Liver (tissue), 9 donors: Measurements from ENCODE around the gene ABHD17A. TPM values are rescaled to one million over a fixed set of nuclear protein-coding genes. Genes with fewer than 3 reads are reported as not detected.

Source experiments
- DNase-seq: peaks from one replicate; pipeline ENCODE4 v3.0.0-alpha.2; 2017; ENCODE audit warnings: low spot score
- H3K27ac ChIP-seq, 2 donors: one replicate each; pipeline ENCODE4 v1.7.0; 2013; ENCODE audit warnings: inconsistent platforms in 2 of 2, low read length in 2 of 2, control low read depth in 1 of 2, low read depth in 1 of 2, mild to moderate bottlenecking in 1 of 2
- H3K27me3 ChIP-seq, 4 donors: one replicate each; pipeline versions ENCODE4 v1.6.1 to v1.7.0; 2013; ENCODE audit warnings: low read length in 3 of 4, inconsistent platforms in 1 of 4, mild to moderate bottlenecking in 1 of 4, moderate library complexity in 1 of 4; ENCODE audit not compliant: control insufficient read depth in 4 of 4, insufficient read depth in 4 of 4
- H3K36me3 ChIP-seq, 4 donors: one replicate each; pipeline versions ENCODE4 v1.6.1 to v1.7.0; 2013; ENCODE audit warnings: low read length in 3 of 4, mild to moderate bottlenecking in 3 of 4, low read depth in 1 of 4, moderate library complexity in 1 of 4; ENCODE audit not compliant: control insufficient read depth in 4 of 4, insufficient read depth in 3 of 4
- H3K4me1 ChIP-seq, 4 donors: one replicate each; pipeline versions ENCODE4 v1.6.1 to v1.7.0; 2013; ENCODE audit warnings: low read length in 3 of 4, mild to moderate bottlenecking in 3 of 4, moderate library complexity in 1 of 4; ENCODE audit not compliant: control insufficient read depth in 4 of 4, insufficient read depth in 4 of 4
- H3K4me3 ChIP-seq, 3 donors: one replicate each; pipeline versions ENCODE4 v1.6.1 to v1.7.0; 2013; ENCODE audit warnings: low read length in 3 of 3, control low read depth in 1 of 3, low read depth in 1 of 3, mild to moderate bottlenecking in 1 of 3
- H3K9ac ChIP-seq, 2 donors: one replicate each; pipeline ENCODE4 v1.7.0; 2013; ENCODE audit warnings: low read length in 2 of 2, mild to moderate bottlenecking in 2 of 2, moderate library complexity in 2 of 2, control low read depth in 1 of 2, low read depth in 1 of 2
- H3K9me3 ChIP-seq, 4 donors: one replicate each; pipeline versions ENCODE4 v1.6.1 to v1.7.0; 2013; ENCODE audit warnings: low read length in 3 of 4; ENCODE audit not compliant: control insufficient read depth in 4 of 4
- EGR1 ChIP-seq, 2 donors: IDR thresholded peaks; 2 replicates each; pipeline ENCODE4 v1.6.1; 2016 to 2018; ENCODE audit warnings: antibody characterized with exemption in 2 of 2, low read depth in 2 of 2
- FOXA1 ChIP-seq: IDR thresholded peaks from 2 replicates; pipeline ENCODE4 v1.6.1; 2016; ENCODE audit warnings: antibody characterized with exemption
- HNF4A ChIP-seq, 2 donors: conservative IDR thresholded peaks; 2 replicates each; pipeline ENCODE4 v1.6.1; 2016; ENCODE audit warnings: antibody characterized with exemption in 2 of 2, mild to moderate bottlenecking in 2 of 2
- HNF4G ChIP-seq: IDR thresholded peaks from 2 replicates; pipeline ENCODE4 v1.6.1; 2016; ENCODE audit warnings: antibody characterized with exemption
- JUND ChIP-seq, 2 donors: IDR thresholded peaks; 2 replicates each; pipeline ENCODE4 v1.6.1; 2016; ENCODE audit warnings: antibody characterized with exemption in 2 of 2
- RAD21 ChIP-seq, 2 donors: IDR thresholded peaks; 2 replicates each; pipeline ENCODE4 v1.6.1; 2016; ENCODE audit warnings: antibody characterized with exemption in 2 of 2, mild to moderate bottlenecking in 2 of 2
- RXRA ChIP-seq, 2 donors: IDR thresholded peaks; 2 replicates each; pipeline ENCODE4 v1.6.1; 2017 to 2018; ENCODE audit warnings: antibody characterized with exemption in 2 of 2, mild to moderate bottlenecking in 1 of 2
- SP1 ChIP-seq: IDR thresholded peaks from 2 replicates; pipeline ENCODE4 v1.6.1; 2018; ENCODE audit warnings: antibody characterized with exemption, mild to moderate bottlenecking
- TAF1 ChIP-seq: conservative IDR thresholded peaks from 2 replicates; pipeline ENCODE4 v1.6.1; 2016; ENCODE audit warnings: antibody characterized with exemption, mild to moderate bottlenecking
- WGBS: extraction: QIAGEN DNeasy Blood & Tissue Kit; methylation state at CpG from one replicate; pipeline ENCODE4 v1.1.7; 2013; 5-methylcytosine and 5-hydroxymethylcytosine counted together
- polyA plus RNA-seq, 2 donors: library from polyadenylated mRNA; stranded (reverse) in 1 of 2; unstranded in 1 of 2; fragments of 200-250 nt in 1 of 2; fragments of >200 nt in 1 of 2; fragmentation: Nextera tagmentation in 1 of 2; extraction: Ambion mirVana in 1 of 2; gene quantifications; one replicate each; pipeline versions ENCODE4 v1.2.1 to v1.2.3, GENCODE V29; 2013 to 2015
- total RNA-seq, 2 donors: library from RNA; depleted of rRNA; stranded (reverse); fragments of >200 nt; gene quantifications; one replicate each; pipeline ENCODE4 v1.2.3, GENCODE V29; 2014
- TF ChIP-seq, protein P1 (sequence below): IDR thresholded peaks from 2 replicates; pipeline ENCODE4 v1.6.1; 2016; ENCODE audit warnings: antibody characterized with exemption
- donor health status: healthy.
- donor health status: healthy.
- donor health status: healthy.
- donor health status: healthy.
- donor health status: healthy.

Gene ABHD17A
- total and polyA plus RNA-seq, 4 donors, result 8.1 to 30.2 (median 27.0) TPM

DNA sequence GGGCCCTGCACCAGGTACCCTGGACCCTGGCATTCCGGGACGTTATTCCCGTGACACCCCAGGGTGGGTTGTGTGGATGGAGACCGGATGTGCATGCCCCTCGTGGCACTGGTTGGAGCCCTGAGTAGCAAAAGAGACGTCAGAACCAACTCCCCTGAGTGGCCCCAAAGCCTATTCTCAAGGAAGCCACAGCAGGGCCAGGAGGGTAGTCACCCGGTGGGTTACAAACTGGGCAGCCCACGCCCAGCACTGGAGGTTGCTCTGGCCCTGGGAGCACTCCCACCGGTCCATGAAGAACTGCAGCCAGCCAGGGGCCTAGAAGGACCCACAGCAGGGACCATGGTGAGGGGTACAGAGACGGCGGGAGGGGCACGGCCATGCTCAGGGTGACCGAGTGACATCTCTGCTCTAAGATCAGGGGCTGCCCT lies 29.5 kb downstream of the ABHD17A start:
- WGBS, result 60% methylated on average over 13 of the region's 13 CpGs
- no peak for TF ChIP-seq HNF4A (conservative IDR thresholded peaks at IDR 0.05)
- no peak for TF ChIP-seq FOXA1
- TF ChIP-seq, protein P1, sequence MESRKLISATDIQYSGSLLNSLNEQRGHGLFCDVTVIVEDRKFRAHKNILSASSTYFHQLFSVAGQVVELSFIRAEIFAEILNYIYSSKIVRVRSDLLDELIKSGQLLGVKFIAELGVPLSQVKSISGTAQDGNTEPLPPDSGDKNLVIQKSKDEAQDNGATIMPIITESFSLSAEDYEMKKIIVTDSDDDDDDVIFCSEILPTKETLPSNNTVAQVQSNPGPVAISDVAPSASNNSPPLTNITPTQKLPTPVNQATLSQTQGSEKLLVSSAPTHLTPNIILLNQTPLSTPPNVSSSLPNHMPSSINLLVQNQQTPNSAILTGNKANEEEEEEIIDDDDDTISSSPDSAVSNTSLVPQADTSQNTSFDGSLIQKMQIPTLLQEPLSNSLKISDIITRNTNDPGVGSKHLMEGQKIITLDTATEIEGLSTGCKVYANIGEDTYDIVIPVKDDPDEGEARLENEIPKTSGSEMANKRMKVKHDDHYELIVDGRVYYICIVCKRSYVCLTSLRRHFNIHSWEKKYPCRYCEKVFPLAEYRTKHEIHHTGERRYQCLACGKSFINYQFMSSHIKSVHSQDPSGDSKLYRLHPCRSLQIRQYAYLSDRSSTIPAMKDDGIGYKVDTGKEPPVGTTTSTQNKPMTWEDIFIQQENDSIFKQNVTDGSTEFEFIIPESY, result no peak
- TF ChIP-seq RXRA (IDR thresholded peaks at IDR 0.05), result no peak
- no peak for TF ChIP-seq SP1
- no peak for TF ChIP-seq JUND (IDR thresholded peaks at IDR 0.05)
- no peak for TF ChIP-seq EGR1 (IDR thresholded peaks at IDR 0.05; ENCODE audit: low read depth in 2 of 2)
- no peak for TF ChIP-seq RAD21 (IDR thresholded peaks at IDR 0.05)
- no peak for TF ChIP-seq HNF4G
- TF ChIP-seq TAF1, result no peak
- Histone ChIP-seq H3K27me3 (no peaks in the 10 kb centered on the region), H3K27ac (peak overlapping the region; percentile 78 to 80), H3K4me1 (peaks cover 39 to 66% (median 49%) of the 10 kb centered on the region in 4 donors), H3K4me3 (peak overlapping the region in 1 of 3 donors; percentile 7), H3K9me3 (no peaks in the 10 kb centered on the region), H3K9ac (peak overlapping the region; percentile 50 to 76), H3K36me3 (peaks cover 0 to 2% (median 0%) of the 10 kb centered on the region in 4 donors)
- no peak for DNase-seq

DNA sequence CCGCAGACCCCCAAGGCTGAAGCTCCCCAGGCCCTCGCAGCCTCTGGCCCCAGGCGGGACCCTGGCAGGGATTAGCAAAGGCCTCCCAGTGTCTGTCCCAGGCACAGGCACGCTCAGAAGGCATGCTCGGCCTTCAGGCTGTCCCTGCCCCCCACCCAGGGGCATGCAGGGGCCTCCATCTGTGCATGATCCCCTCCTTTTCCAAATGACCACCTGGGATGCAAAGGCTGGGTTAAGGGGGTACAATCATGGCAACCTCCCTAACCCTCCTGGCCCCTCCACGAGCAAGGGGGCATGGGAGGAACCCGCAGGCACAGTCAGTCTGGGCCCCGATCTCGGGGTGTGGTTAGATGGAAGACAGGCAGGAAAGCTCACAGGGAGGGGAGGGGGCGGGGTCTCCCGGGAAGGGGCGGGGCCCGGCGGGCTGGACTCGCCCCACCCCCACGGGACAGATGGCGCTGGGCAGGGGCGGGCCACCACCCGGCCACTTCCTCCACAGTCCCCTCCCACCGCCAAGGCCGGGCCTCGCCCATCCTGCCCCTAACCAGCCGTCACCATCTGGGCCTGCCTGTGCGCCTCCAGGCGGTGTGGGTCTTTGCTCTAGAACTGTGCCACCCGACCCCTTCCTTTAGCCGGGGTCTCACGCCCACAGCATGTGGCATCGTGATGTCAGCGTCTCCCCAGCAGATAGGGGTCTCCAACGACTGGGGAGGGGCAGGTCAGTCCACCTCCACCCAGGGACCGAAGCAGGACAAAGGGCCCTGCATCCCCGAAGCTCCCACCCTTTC lies 30.1 kb downstream of the ABHD17A start:
- peak overlapping the region in 1 of 2 donors; percentile 76 for H3K9ac ChIP-seq
- TF ChIP-seq, protein P1, result no peak
- no peak for TF ChIP-seq RAD21 (IDR thresholded peaks at IDR 0.05)
- H3K4me1 ChIP-seq, result peaks cover 33 to 60% (median 43%) of the 10 kb centered on the region in 4 donors
- H3K9me3 ChIP-seq, result no peaks in the 10 kb centered on the region
- peaks cover 0 to 2% (median 0%) of the 10 kb centered on the region in 4 donors for H3K36me3 ChIP-seq
- no peaks in the 10 kb centered on the region for H3K27me3 ChIP-seq
- WGBS, result 50% methylated on average over 33 of the region's 33 CpGs
- H3K4me3 ChIP-seq, result peak overlapping the region in 1 of 3 donors; percentile 7
- peak; percentile 99 for DNase-seq
- peak overlapping the region; percentile 78 to 80 for H3K27ac ChIP-seq

DNA sequence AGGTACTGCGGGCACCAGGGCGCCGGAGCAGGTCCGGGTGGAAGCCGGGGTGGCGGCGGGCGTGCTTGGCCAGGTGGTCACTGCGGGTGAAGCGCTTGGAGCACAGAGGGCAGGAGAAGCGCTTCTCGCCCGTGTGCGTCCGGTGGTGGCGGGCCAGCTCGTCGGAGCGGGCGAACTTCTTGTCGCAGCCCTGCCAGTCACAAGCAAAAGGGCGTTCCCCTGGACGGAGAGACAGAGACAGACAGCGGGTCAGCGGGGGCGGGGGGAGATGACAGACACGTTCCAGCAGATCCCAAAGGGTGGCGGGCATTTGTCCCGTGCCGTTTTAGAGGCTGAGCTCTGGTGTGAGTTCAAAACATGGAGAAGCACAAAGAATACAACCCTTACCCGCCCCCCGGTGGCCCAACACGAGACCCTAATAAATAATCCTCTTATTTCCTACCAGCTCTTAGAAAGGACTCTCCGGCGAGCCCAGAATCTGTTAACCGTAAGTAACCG lies 30.7 kb downstream of the ABHD17A start:
- peak; percentile 72 for DNase-seq
- Histone ChIP-seq H3K36me3 (peaks cover 0 to 2% (median 0%) of the 10 kb centered on the region in 4 donors), H3K27me3 (no peaks in the 10 kb centered on the region), H3K9me3 (no peaks in the 10 kb centered on the region), H3K4me3 (no peak overlapping the region), H3K4me1 (peaks cover 30 to 55% (median 40%) of the 10 kb centered on the region in 4 donors), H3K9ac (no peak overlapping the region), H3K27ac (peak overlapping the region; percentile 45 to 51)
- 77% methylated on average over 37 of the region's 37 CpGs for WGBS
- TF ChIP-seq TAF1 (no peak), RAD21 (IDR thresholded peaks at IDR 0.05) (no peak), HNF4A (conservative IDR thresholded peaks at IDR 0.05) (no peak), JUND (IDR thresholded peaks at IDR 0.05) (no peak)
